Astrocyte (in vitro differentiated cells and primary cell): ENCODE measurements around the gene PDE3B. TPM values are rescaled to one million over a fixed set of nuclear protein-coding genes. Genes with fewer than 3 reads are reported as not detected.
"Not testable (repeated sequence)": the region's sequence is repeated elsewhere in the genome, so short reads cannot be mapped to it uniquely, and the experiment has no call there.

Experiments used
- DNase-seq: peaks from one replicate; pipeline ENCODE4 v3.0.0-alpha.2; 2010; ENCODE audit warnings: low read depth
- FAIRE-seq: peaks from 2 replicates; lab custom pipeline; 2011; peaks lifted over from hg19 to GRCh38; lab: Jason Lieb, UNC
- H2AFZ ChIP-seq: 2 replicates; pipeline ENCODE4 v1.6.0; 2012; ENCODE audit warnings: low read depth, low read length, inconsistent platforms
- H3K27ac ChIP-seq: 2 replicates; pipeline ENCODE4 v1.5.1; 2011; ENCODE audit warnings: low read depth, low read length, inconsistent platforms
- H3K27me3 ChIP-seq: 2 replicates; pipeline ENCODE4 v1.6.0; 2011; ENCODE audit warnings: low read length, inconsistent platforms; ENCODE audit not compliant: insufficient read depth
- H3K36me3 ChIP-seq: 2 replicates; pipeline ENCODE4 v1.5.1; 2011; ENCODE audit warnings: low read length, inconsistent platforms; ENCODE audit not compliant: insufficient read depth
- H3K4me1 ChIP-seq: 2 replicates; pipeline ENCODE4 v1.5.1; 2011; ENCODE audit warnings: low read length, inconsistent platforms; ENCODE audit not compliant: insufficient read depth
- H3K4me2 ChIP-seq: 2 replicates; pipeline ENCODE4 v1.6.0; 2012; ENCODE audit warnings: low read length, inconsistent platforms
- H3K4me3 ChIP-seq: 2 replicates; pipeline ENCODE4 v1.5.1; 2011; ENCODE audit warnings: low read depth, mild to moderate bottlenecking, low read length, inconsistent platforms; ENCODE audit not compliant: insufficient read depth
- H3K79me2 ChIP-seq: 2 replicates; pipeline ENCODE4 v1.6.0; 2012; ENCODE audit warnings: mild to moderate bottlenecking, low read length, inconsistent platforms; ENCODE audit not compliant: insufficient read depth
- H3K9ac ChIP-seq: 2 replicates; pipeline ENCODE4 v1.6.0; 2012; ENCODE audit warnings: mild to moderate bottlenecking, low read length, inconsistent platforms
- H3K9me3 ChIP-seq: 2 replicates; pipeline ENCODE4 v1.5.1; 2012; ENCODE audit warnings: low read depth, mild to moderate bottlenecking, low read length, inconsistent platforms; ENCODE audit not compliant: insufficient read depth
- H4K20me1 ChIP-seq: 2 replicates; pipeline ENCODE4 v1.6.0; 2012; ENCODE audit warnings: low read length, inconsistent platforms; ENCODE audit not compliant: insufficient read depth
- H3K27ac Mint-ChIP-seq: one replicate; pipeline ENCODE4 v1.8.0; 2021; ENCODE audit warnings: mild to moderate bottlenecking, mixed read lengths; ENCODE audit not compliant: unreplicated experiment
- H3K27me3 Mint-ChIP-seq: one replicate; pipeline ENCODE4 v1.8.0; 2021; ENCODE audit warnings: low read depth, mixed read lengths; ENCODE audit not compliant: unreplicated experiment
- H3K36me3 Mint-ChIP-seq: one replicate; pipeline ENCODE4 v1.8.0; 2021; ENCODE audit warnings: low read depth, mixed read lengths; ENCODE audit not compliant: unreplicated experiment
- H3K4me1 Mint-ChIP-seq: one replicate; pipeline ENCODE4 v1.8.0; 2021; ENCODE audit warnings: low read depth, mixed read lengths; ENCODE audit not compliant: unreplicated experiment
- H3K4me3 Mint-ChIP-seq: one replicate; pipeline ENCODE4 v1.8.0; 2021; ENCODE audit warnings: mild to moderate bottlenecking, moderate library complexity, mixed read lengths; ENCODE audit not compliant: unreplicated experiment
- H3K9me3 Mint-ChIP-seq: one replicate; pipeline ENCODE4 v1.8.0; 2021; ENCODE audit warnings: mild to moderate bottlenecking, mixed read lengths; ENCODE audit not compliant: unreplicated experiment
- EZH2 ChIP-seq: IDR thresholded peaks from 2 replicates; pipeline ENCODE4 v1.6.1; 2012; ENCODE audit warnings: mild to moderate bottlenecking, low read length, inconsistent platforms; ENCODE audit not compliant: insufficient read depth
- total RNA-seq: library from RNA; stranded (reverse); gene quantifications from 2 replicates; pipeline ENCODE4 v1.2.1, GENCODE V29; 2021
- TF ChIP-seq, protein P1 (sequence below): IDR thresholded peaks from 2 replicates; pipeline ENCODE4 v1.5.1; 2011; ENCODE audit warnings: low read depth, mild to moderate bottlenecking, inconsistent platforms, low read length, moderate library complexity; ENCODE audit not compliant: insufficient read depth

PDE3B gene
- total RNA-seq, 1 donor from 2014 or later = 2.9 TPM

DNA sequence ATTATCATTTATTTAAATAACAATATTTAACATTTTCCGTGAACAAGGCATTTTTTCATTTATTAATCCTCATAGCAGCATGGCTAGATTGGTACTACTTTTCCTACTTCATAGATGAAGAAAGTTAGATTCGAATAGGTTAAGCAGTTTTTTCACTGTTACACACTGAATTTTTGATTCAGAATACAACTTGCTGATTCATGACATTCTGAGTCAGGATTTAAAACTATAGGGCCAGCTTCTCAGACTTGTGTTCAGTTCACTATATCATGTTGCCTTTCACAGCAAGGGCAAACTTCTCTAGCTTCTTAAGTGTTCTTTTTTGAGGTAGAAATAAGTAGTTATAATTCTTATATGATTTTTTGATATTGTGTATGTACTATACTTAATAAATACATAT lies 216.9 kb downstream of the PDE3B start:
- H3K9ac ChIP-seq = no peak overlapping the region

DNA sequence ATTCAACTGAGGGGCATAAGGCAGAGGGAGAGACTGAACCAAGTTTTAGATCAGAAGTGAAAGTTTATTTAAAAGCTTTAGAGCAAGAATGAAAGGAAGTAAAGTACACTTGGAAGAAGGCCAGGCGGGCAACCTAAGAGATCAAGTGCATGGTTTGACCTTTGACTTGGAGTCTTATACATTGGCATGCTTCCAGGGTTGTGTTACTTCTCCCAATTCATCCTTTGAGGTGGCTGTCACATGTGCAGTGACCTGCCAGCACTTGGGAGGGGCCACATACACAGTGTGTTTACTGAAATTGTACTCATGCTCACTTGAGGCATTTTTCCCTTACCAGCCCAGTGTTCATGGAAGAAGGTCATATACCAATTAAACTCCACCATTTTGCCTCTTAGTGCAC lies 218.1 kb downstream of the PDE3B start:
- Mint-ChIP-seq H3K9me3 (peaks cover 9% of the 10 kb centered on the region), H3K27ac (no peak overlapping the region), H3K36me3 (peaks cover 7% of the 10 kb centered on the region), H3K27me3 (no peaks in the 10 kb centered on the region), H3K4me1 (no peaks in the 10 kb centered on the region), H3K4me3 (no peak overlapping the region)
- H3K4me1 ChIP-seq = no peaks in the 10 kb centered on the region
- H3K36me3 ChIP-seq = no peaks in the 10 kb centered on the region
- no peak overlapping the region for H3K4me3 ChIP-seq
- no peak for TF ChIP-seq EZH2
- TF ChIP-seq, protein P1, sequence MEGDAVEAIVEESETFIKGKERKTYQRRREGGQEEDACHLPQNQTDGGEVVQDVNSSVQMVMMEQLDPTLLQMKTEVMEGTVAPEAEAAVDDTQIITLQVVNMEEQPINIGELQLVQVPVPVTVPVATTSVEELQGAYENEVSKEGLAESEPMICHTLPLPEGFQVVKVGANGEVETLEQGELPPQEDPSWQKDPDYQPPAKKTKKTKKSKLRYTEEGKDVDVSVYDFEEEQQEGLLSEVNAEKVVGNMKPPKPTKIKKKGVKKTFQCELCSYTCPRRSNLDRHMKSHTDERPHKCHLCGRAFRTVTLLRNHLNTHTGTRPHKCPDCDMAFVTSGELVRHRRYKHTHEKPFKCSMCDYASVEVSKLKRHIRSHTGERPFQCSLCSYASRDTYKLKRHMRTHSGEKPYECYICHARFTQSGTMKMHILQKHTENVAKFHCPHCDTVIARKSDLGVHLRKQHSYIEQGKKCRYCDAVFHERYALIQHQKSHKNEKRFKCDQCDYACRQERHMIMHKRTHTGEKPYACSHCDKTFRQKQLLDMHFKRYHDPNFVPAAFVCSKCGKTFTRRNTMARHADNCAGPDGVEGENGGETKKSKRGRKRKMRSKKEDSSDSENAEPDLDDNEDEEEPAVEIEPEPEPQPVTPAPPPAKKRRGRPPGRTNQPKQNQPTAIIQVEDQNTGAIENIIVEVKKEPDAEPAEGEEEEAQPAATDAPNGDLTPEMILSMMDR = no peak
- DNase-seq = no peak
- H3K27ac ChIP-seq = no peak overlapping the region
- H3K27me3 ChIP-seq = no peaks in the 10 kb centered on the region
- H2AFZ ChIP-seq = no peak overlapping the region
- no peak overlapping the region for H3K4me2 ChIP-seq
- no peaks in the 10 kb centered on the region for H3K9me3 ChIP-seq
- no peak for FAIRE-seq
- no peak overlapping the region for H3K9ac ChIP-seq
- H4K20me1 ChIP-seq = no peaks in the 10 kb centered on the region
- no peaks in the 10 kb centered on the region for H3K79me2 ChIP-seq

More for the DNA sequence above, 216.9 kb downstream of the PDE3B start:
- H3K27me3 ChIP-seq = no peaks in the 10 kb centered on the region
- Mint-ChIP-seq H3K27me3 (no peaks in the 10 kb centered on the region), H3K27ac (no peak overlapping the region), H3K4me3 (no peak overlapping the region), H3K36me3 (peaks cover 7% of the 10 kb centered on the region), H3K4me1 (no peaks in the 10 kb centered on the region), H3K9me3 (peaks cover 9% of the 10 kb centered on the region)
- H2AFZ ChIP-seq = no peak overlapping the region
- H3K79me2 ChIP-seq = no peaks in the 10 kb centered on the region
- DNase-seq (no peak), FAIRE-seq (no peak)
- no peaks in the 10 kb centered on the region for H3K4me1 ChIP-seq
- no peaks in the 10 kb centered on the region for H3K36me3 ChIP-seq
- no peak overlapping the region for H3K4me3 ChIP-seq
- TF ChIP-seq EZH2 = no peak
- TF ChIP-seq, protein P1 = no peak
- H3K9me3 ChIP-seq = no peaks in the 10 kb centered on the region
- H3K4me2 ChIP-seq = no peak overlapping the region
- H3K27ac ChIP-seq = no peak overlapping the region
- no peaks in the 10 kb centered on the region for H4K20me1 ChIP-seq

DNA sequence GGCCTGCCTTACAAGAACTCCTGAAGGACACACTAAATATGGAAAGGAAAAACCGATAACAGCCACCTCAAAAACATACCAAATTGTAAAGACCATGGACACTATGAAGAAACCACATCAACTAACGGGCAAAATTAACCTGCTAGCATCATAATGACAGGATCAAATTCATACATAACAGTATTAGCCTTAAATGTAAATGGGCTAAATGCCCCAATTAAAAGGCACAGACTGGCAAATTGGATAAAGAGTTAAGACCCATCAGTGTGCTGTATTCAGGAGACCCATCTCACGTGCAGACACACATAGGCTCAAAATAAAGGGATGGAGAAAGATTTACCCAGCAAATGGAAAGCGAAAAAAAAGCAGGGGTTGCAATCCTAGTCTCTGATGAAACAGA lies 220.2 kb downstream of the PDE3B start:
- not testable (repeated sequence) for H3K9ac ChIP-seq, H3K79me2 ChIP-seq, H3K27ac Mint-ChIP-seq, H3K4me1 ChIP-seq, H3K27me3 ChIP-seq, H3K9me3 Mint-ChIP-seq, H2AFZ ChIP-seq, H3K36me3 ChIP-seq, DNase-seq, H3K4me2 ChIP-seq, H3K4me3 ChIP-seq, H3K27ac ChIP-seq, H3K27me3 Mint-ChIP-seq, H3K36me3 Mint-ChIP-seq, H3K4me3 Mint-ChIP-seq, FAIRE-seq, H3K4me1 Mint-ChIP-seq, H4K20me1 ChIP-seq, H3K9me3 ChIP-seq
